Measurements from ENCODE around the gene LRRC10B. TPM values are rescaled to one million over a fixed set of nuclear protein-coding genes. Genes with fewer than 3 reads are reported as not detected.

Gene LRRC10B
- total RNA-seq, 1 donor from 2014 or later = not detected

GRCh38 chr11:61534933-61535839 is 26.6 kb downstream of the LRRC10B start:
- no peak overlapping the region for H2AFZ ChIP-seq (replicated peaks)
- H3K79me2 ChIP-seq (ENCODE audit: low read depth) = no peaks in the 10 kb centered on the region
- no peaks in the 10 kb centered on the region for H4K20me1 ChIP-seq (ENCODE audit: low read depth)
- no peaks in the 10 kb centered on the region for H3K36me3 ChIP-seq
- Mint-ChIP-seq H3K4me3 (no peak overlapping the region), H3K27me3 (ENCODE audit: insufficient read depth, low read depth) (peaks cover 6% of the 10 kb centered on the region), H3K4me1 (peaks cover 25% of the 10 kb centered on the region), H3K9me3 (no peaks in the 10 kb centered on the region), H3K27ac (no peak overlapping the region), H3K36me3 (peaks cover 2% of the 10 kb centered on the region)
- H3K4me2 ChIP-seq = no peak overlapping the region
- TF ChIP-seq EZH2phosphoT487 (IDR thresholded peaks at IDR 0.05) (no peak), CTCF (IDR thresholded peaks at IDR 0.05) (no peak), EZH2 (IDR thresholded peaks at IDR 0.05) (no peak)
- peaks cover 9% of the 10 kb centered on the region for H3K4me1 ChIP-seq
- no peaks in the 10 kb centered on the region for H3F3A ChIP-seq (ENCODE audit: low read depth)
- H3K27ac ChIP-seq = no peak overlapping the region
- DNase-seq (ENCODE audit: low spot score) = no peak
- no peak overlapping the region for H3K9ac ChIP-seq
- H3K9me3 ChIP-seq (ENCODE audit: low read depth) = no peaks in the 10 kb centered on the region
- H3K4me3 ChIP-seq = no peak overlapping the region
- H3K27me3 ChIP-seq = no peaks in the 10 kb centered on the region

- H3K9ac ChIP-seq = no peak overlapping the region
- H3K4me3 ChIP-seq = no peak overlapping the region
- no peak overlapping the region for H3K4me2 ChIP-seq
- H3K36me3 Mint-ChIP-seq = peaks cover 2% of the 10 kb centered on the region
- no peaks in the 10 kb centered on the region for H3K36me3 ChIP-seq
- no peaks in the 10 kb centered on the region for H3K27me3 ChIP-seq
- peaks cover 30% of the 10 kb centered on the region for H3K4me1 Mint-ChIP-seq
- H3K79me2 ChIP-seq (ENCODE audit: low read depth) = no peaks in the 10 kb centered on the region
- H3K9me3 Mint-ChIP-seq = no peaks in the 10 kb centered on the region
- H2AFZ ChIP-seq (replicated peaks) = no peak overlapping the region
- H3F3A ChIP-seq (ENCODE audit: low read depth) = no peaks in the 10 kb centered on the region
- no peak overlapping the region for H3K27ac ChIP-seq
- no peak for DNase-seq (ENCODE audit: low spot score)
- H3K4me1 ChIP-seq = peaks cover 9% of the 10 kb centered on the region
- H4K20me1 ChIP-seq (ENCODE audit: low read depth) = no peaks in the 10 kb centered on the region
- no peaks in the 10 kb centered on the region for H3K9me3 ChIP-seq (ENCODE audit: low read depth)
- H3K4me3 Mint-ChIP-seq = no peak overlapping the region
- TF ChIP-seq EZH2phosphoT487 (IDR thresholded peaks at IDR 0.05) = no peak
- TF ChIP-seq EZH2 (IDR thresholded peaks at IDR 0.05) = no peak
- TF ChIP-seq CTCF (IDR thresholded peaks at IDR 0.05) = no peak
- peaks cover 6% of the 10 kb centered on the region for H3K27me3 Mint-ChIP-seq (ENCODE audit: insufficient read depth, low read depth)
- no peak overlapping the region for H3K27ac Mint-ChIP-seq
These were observed 27.6 kb downstream of the LRRC10B start for GRCh38 chr11:61535998-61536675.

- no peak overlapping the region for H3K4me3 ChIP-seq
- peaks cover 33% of the 10 kb centered on the region for H3K4me1 Mint-ChIP-seq
- no peaks in the 10 kb centered on the region for H3K9me3 ChIP-seq (ENCODE audit: low read depth)
- no peaks in the 10 kb centered on the region for H3F3A ChIP-seq (ENCODE audit: low read depth)
- peaks cover 2% of the 10 kb centered on the region for H3K36me3 Mint-ChIP-seq
- no peaks in the 10 kb centered on the region for H4K20me1 ChIP-seq (ENCODE audit: low read depth)
- peaks cover 14% of the 10 kb centered on the region for H3K4me1 ChIP-seq
- no peaks in the 10 kb centered on the region for H3K9me3 Mint-ChIP-seq
- peak; percentile 44 for DNase-seq (ENCODE audit: low spot score)
- H3K79me2 ChIP-seq (ENCODE audit: low read depth) = no peaks in the 10 kb centered on the region
- H3K36me3 ChIP-seq = no peaks in the 10 kb centered on the region
- no peak for TF ChIP-seq EZH2phosphoT487 (IDR thresholded peaks at IDR 0.05)
- no peak overlapping the region for H3K4me3 Mint-ChIP-seq
- no peak overlapping the region for H3K27ac Mint-ChIP-seq
- H2AFZ ChIP-seq (replicated peaks) = no peak overlapping the region
- no peaks in the 10 kb centered on the region for H3K27me3 ChIP-seq
- peaks cover 6% of the 10 kb centered on the region for H3K27me3 Mint-ChIP-seq (ENCODE audit: insufficient read depth, low read depth)
- H3K9ac ChIP-seq = no peak overlapping the region
- no peak overlapping the region for H3K27ac ChIP-seq
- no peak overlapping the region for H3K4me2 ChIP-seq
These were observed 28.2 kb downstream of the LRRC10B start for GRCh38 chr11:61536676-61537270.
